Suprapubic skin (tissue), 4 donors: ENCODE measurements around the gene CEP70.

Source experiments
- CTCF ChIP-seq, 2 donors: fragments of 200-600 bp in 1 of 2; fragments of 450-650 bp in 1 of 2; sonication (generic) in 1 of 2; IDR thresholded peaks; one replicate each; pipeline ENCODE4 v1.5.1; 2016 to 2019; ENCODE audit warnings: antibody characterized with exemption in 2 of 2, mild to moderate bottlenecking in 1 of 2, moderate library complexity in 1 of 2
- EP300 ChIP-seq: sonication (generic); formaldehyde crosslinking; IDR thresholded peaks from one replicate; pipeline ENCODE4 v1.6.1; 2017; ENCODE audit warnings: antibody characterized with exemption
- POLR2A ChIP-seq, 2 donors: fragments of 450-650 bp; IDR thresholded peaks; one replicate each; pipeline ENCODE4 v1.6.1; 2017; ENCODE audit warnings: antibody characterized with exemption in 2 of 2, mild to moderate bottlenecking in 2 of 2, moderate library complexity in 2 of 2
- POLR2AphosphoS5 ChIP-seq, 3 donors: sonication (generic); formaldehyde crosslinking; IDR thresholded peaks; one replicate each; pipeline ENCODE4 v1.6.1; 2017; ENCODE audit warnings: antibody characterized with exemption in 3 of 3

DNA sequence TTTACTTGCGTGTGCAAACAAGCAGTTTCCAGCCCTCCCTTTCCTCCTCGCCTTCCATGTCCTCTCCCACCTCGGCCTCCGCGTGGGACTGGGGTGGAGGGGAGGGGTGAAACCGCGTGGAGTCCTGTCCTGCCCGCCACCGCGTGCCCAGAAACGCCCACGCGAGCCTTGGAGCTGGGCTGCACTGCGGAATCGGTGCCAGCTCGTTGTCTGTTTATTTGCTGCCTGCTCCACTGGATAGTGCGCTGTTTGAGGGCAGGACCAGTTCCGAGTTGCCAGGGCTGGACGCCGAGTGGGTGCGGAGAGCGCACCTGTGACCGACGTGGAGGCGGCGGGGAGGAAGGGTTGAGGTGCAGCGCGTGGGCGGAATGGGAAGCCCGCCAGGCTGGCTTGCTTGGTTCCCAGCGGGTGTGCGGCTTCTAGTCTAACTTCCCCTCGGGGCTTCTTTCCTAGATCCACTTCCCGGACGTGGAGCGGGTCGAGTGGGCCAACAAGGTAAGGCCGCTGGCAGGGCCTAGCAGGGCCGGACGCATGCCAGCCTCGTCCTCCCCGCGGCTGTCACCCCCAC is 142.4 kb downstream of the CEP70 start:
- TF ChIP-seq CTCF (IDR thresholded peaks at IDR 0.05) (no peak), EP300 (no peak), POLR2AphosphoS5 (IDR thresholded peaks at IDR 0.05) (no peak), POLR2A (IDR thresholded peaks at IDR 0.05) (no peak)
